Neural progenitor cell (in vitro differentiated cells): ENCODE data around the gene BAK1. TPM values are rescaled to one million over a fixed set of nuclear protein-coding genes. Genes with fewer than 3 reads are reported as not detected.

ENCODE experiments used
- DNase-seq: peaks from one replicate; pipeline ENCODE4 v3.0.0-alpha.2; 2016; ENCODE audit warnings: low spot score
- H2AFZ ChIP-seq: fragments of 200-600 bp; sonication (generic); replicated peaks from 2 replicates; pipeline ENCODE4 v1.6.1; 2016; ENCODE audit warnings: antibody characterized with exemption
- H3F3A ChIP-seq: fragments of 200-600 bp; sonication (generic); 2 replicates; pipeline ENCODE4 v1.6.1; 2016; ENCODE audit warnings: antibody characterized with exemption, low read depth
- H3K27ac ChIP-seq: fragments of 200-600 bp; sonication (generic); 2 replicates; pipeline ENCODE4 v1.5.1; 2016; ENCODE audit warnings: mild to moderate bottlenecking
- H3K27me3 ChIP-seq: fragments of 200-600 bp; sonication (generic); 2 replicates; pipeline ENCODE4 v1.6.1; 2016; ENCODE audit warnings: mild to moderate bottlenecking, moderate library complexity
- H3K36me3 ChIP-seq: fragments of 200-600 bp; sonication (generic); 2 replicates; pipeline ENCODE4 v1.5.1; 2016
- H3K4me1 ChIP-seq: fragments of 200-600 bp; sonication (generic); 2 replicates; pipeline ENCODE4 v1.6.1; 2016; ENCODE audit warnings: mixed run types
- H3K4me2 ChIP-seq: fragments of 200-600 bp; sonication (generic); 2 replicates; pipeline ENCODE4 v1.6.1; 2016
- H3K4me3 ChIP-seq: fragments of 200-600 bp; sonication (generic); 2 replicates; pipeline ENCODE4 v1.5.1; 2016
- H3K79me2 ChIP-seq: fragments of 200-600 bp; sonication (generic); 2 replicates; pipeline ENCODE4 v1.6.1; 2016; ENCODE audit warnings: low read depth
- H3K9ac ChIP-seq: fragments of 200-600 bp; sonication (generic); 2 replicates; pipeline ENCODE4 v1.6.1; 2016
- H3K9me3 ChIP-seq: fragments of 200-600 bp; sonication (generic); 2 replicates; pipeline ENCODE4 v1.5.1; 2016; ENCODE audit warnings: low read depth
- H4K20me1 ChIP-seq: fragments of 200-600 bp; sonication (generic); 2 replicates; pipeline ENCODE4 v1.6.1; 2016; ENCODE audit warnings: low read depth
- H3K27ac Mint-ChIP-seq: 3 replicates; pipeline ENCODE4 v1.8.0; 2021; ENCODE audit warnings: mixed read lengths
- H3K27me3 Mint-ChIP-seq: 2 replicates; pipeline ENCODE4 v1.8.0; 2022; ENCODE audit warnings: low read depth, mild to moderate bottlenecking, inconsistent platforms, moderate library complexity, mixed read lengths; ENCODE audit not compliant: insufficient read depth
- H3K36me3 Mint-ChIP-seq: 3 replicates; pipeline ENCODE4 v1.8.0; 2021; ENCODE audit warnings: mixed read lengths
- H3K4me1 Mint-ChIP-seq: 3 replicates; pipeline ENCODE4 v1.8.0; 2021; ENCODE audit warnings: mixed read lengths
- H3K4me3 Mint-ChIP-seq: 3 replicates; pipeline ENCODE4 v1.8.0; 2021; ENCODE audit warnings: mild to moderate bottlenecking, moderate library complexity, mixed read lengths
- H3K9me3 Mint-ChIP-seq: 3 replicates; pipeline ENCODE4 v1.8.0; 2020; ENCODE audit warnings: mixed read lengths
- CTCF ChIP-seq: fragments of 200-600 bp; sonication (generic); IDR thresholded peaks from 2 replicates; pipeline ENCODE4 v1.5.1; 2017; ENCODE audit warnings: antibody characterized with exemption, mild to moderate bottlenecking
- EZH2 ChIP-seq: fragments of 200-600 bp; sonication (generic); IDR thresholded peaks from 2 replicates; pipeline ENCODE4 v1.6.1; 2017; ENCODE audit warnings: antibody characterized with exemption, mild to moderate bottlenecking, moderate library complexity
- EZH2phosphoT487 ChIP-seq: fragments of 200-600 bp; sonication (generic); IDR thresholded peaks from 2 replicates; pipeline ENCODE4 v1.6.1; 2017; ENCODE audit warnings: antibody characterized with exemption
- total RNA-seq: library from RNA; depleted of rRNA; stranded (reverse); fragments of >200 nt; gene quantifications from 2 replicates; pipeline ENCODE4 v1.2.3, GENCODE V29; 2015; ENCODE audit warnings: low replicate concordance

Gene BAK1
- total RNA-seq, 1 donor from 2014 or later = 13.9 TPM

- no peak for DNase-seq
- Histone ChIP-seq H4K20me1 (no peaks in the 10 kb centered on the region), H3F3A (peaks cover 17% of the 10 kb centered on the region), H3K4me1 (no peaks in the 10 kb centered on the region), H2AFZ (no peak overlapping the region), H3K4me2 (peak overlapping the region; percentile 97), H3K27ac (no peak overlapping the region), H3K9ac (peak overlapping the region; percentile 8), H3K9me3 (no peaks in the 10 kb centered on the region), H3K36me3 (no peaks in the 10 kb centered on the region), H3K79me2 (peaks cover 21% of the 10 kb centered on the region), H3K4me3 (no peak overlapping the region), H3K27me3 (no peaks in the 10 kb centered on the region)
- no peaks in the 10 kb centered on the region for H3K9me3 Mint-ChIP-seq
- H3K4me1 Mint-ChIP-seq = peaks cover 17% of the 10 kb centered on the region
- TF ChIP-seq CTCF = no peak
- TF ChIP-seq EZH2 = no peak
- no peak for TF ChIP-seq EZH2phosphoT487
- H3K27me3 Mint-ChIP-seq = no peaks in the 10 kb centered on the region
- H3K36me3 Mint-ChIP-seq = peaks cover 7% of the 10 kb centered on the region
- peak overlapping the region; percentile 88 for H3K4me3 Mint-ChIP-seq
- H3K27ac Mint-ChIP-seq = no peak overlapping the region
Observed at GRCh38 chr6:33578588-33579011, 1.5 kb downstream of the BAK1 start.

- Histone ChIP-seq H4K20me1 (no peaks in the 10 kb centered on the region), H3K27me3 (no peaks in the 10 kb centered on the region), H3K9me3 (no peaks in the 10 kb centered on the region), H3K4me2 (no peak overlapping the region), H3K4me3 (no peak overlapping the region), H3K36me3 (no peaks in the 10 kb centered on the region), H3K79me2 (peaks cover 21% of the 10 kb centered on the region), H3K27ac (no peak overlapping the region), H2AFZ (no peak overlapping the region), H3K4me1 (no peaks in the 10 kb centered on the region), H3K9ac (no peak overlapping the region), H3F3A (peaks cover 17% of the 10 kb centered on the region)
- Mint-ChIP-seq H3K4me3 (peak overlapping the region; percentile 80), H3K36me3 (peaks cover 7% of the 10 kb centered on the region), H3K27ac (no peak overlapping the region), H3K9me3 (no peaks in the 10 kb centered on the region), H3K4me1 (peaks cover 17% of the 10 kb centered on the region), H3K27me3 (no peaks in the 10 kb centered on the region)
- TF ChIP-seq CTCF (no peak), EZH2 (no peak), EZH2phosphoT487 (no peak)
- no peak for DNase-seq
Observed at GRCh38 chr6:33578164-33578563, 1.9 kb downstream of the BAK1 start.

- TF ChIP-seq EZH2phosphoT487 = no peak
- no peak for TF ChIP-seq CTCF
- no peak for TF ChIP-seq EZH2
- Histone ChIP-seq H2AFZ (no peak overlapping the region), H3K9ac (no peak overlapping the region), H3K4me2 (no peak overlapping the region), H3K4me3 (no peak overlapping the region), H3K9me3 (no peaks in the 10 kb centered on the region), H3K36me3 (no peaks in the 10 kb centered on the region), H4K20me1 (no peaks in the 10 kb centered on the region), H3K4me1 (no peaks in the 10 kb centered on the region), H3K27ac (no peak overlapping the region), H3F3A (peaks cover 17% of the 10 kb centered on the region), H3K27me3 (no peaks in the 10 kb centered on the region), H3K79me2 (peaks cover 21% of the 10 kb centered on the region)
- no peak for DNase-seq
- H3K4me1 Mint-ChIP-seq = peaks cover 17% of the 10 kb centered on the region
- no peaks in the 10 kb centered on the region for H3K27me3 Mint-ChIP-seq
- peaks cover 7% of the 10 kb centered on the region for H3K36me3 Mint-ChIP-seq
- no peak overlapping the region for H3K4me3 Mint-ChIP-seq
- no peak overlapping the region for H3K27ac Mint-ChIP-seq
- H3K9me3 Mint-ChIP-seq = no peaks in the 10 kb centered on the region
Observed at GRCh38 chr6:33577718-33578117, 2.4 kb downstream of the BAK1 start.
